Brain pericyte (primary cell): Measurements from ENCODE around the gene ASXL1.

ENCODE experiments used
- DNase-seq: peaks from one replicate; pipeline ENCODE4 v3.0.0-alpha.2; 2012; ENCODE audit warnings: low read depth, low spot score

The ASXL1 gene

GRCh38 chr20:32440069-32440757 lies 82.1 kb downstream of the ASXL1 start:
- DNase-seq = no peak

- DNase-seq = no peak
Measured at GRCh38 chr20:32440758-32441078, 82.6 kb downstream of the ASXL1 start.

GRCh38 chr20:32441638-32442037 lies 83.5 kb downstream of the ASXL1 start:
- no peak for DNase-seq

- no peak for DNase-seq
Measured at GRCh38 chr20:32442630-32443373, 84.7 kb downstream of the ASXL1 start.

GRCh38 chr20:32443386-32443974 lies 85.3 kb downstream of the ASXL1 start:
- no peak for DNase-seq

- no peak for DNase-seq
Measured at GRCh38 chr20:32444474-32445220, 86.5 kb downstream of the ASXL1 start.

GRCh38 chr20:32445539-32446273 lies 87.6 kb downstream of the ASXL1 start:
- DNase-seq = no peak

GRCh38 chr20:32446301-32447100 lies 88.4 kb downstream of the ASXL1 start:
- no peak for DNase-seq

- no peak for DNase-seq
Measured at GRCh38 chr20:32447136-32448027, 89.3 kb downstream of the ASXL1 start.

GRCh38 chr20:32448306-32449056 lies 90.3 kb downstream of the ASXL1 start:
- no peak for DNase-seq

GRCh38 chr20:32449057-32449889 lies 91.1 kb downstream of the ASXL1 start:
- no peak for DNase-seq

- DNase-seq = no peak
Measured at GRCh38 chr20:32449890-32450401, 91.8 kb downstream of the ASXL1 start.

GRCh38 chr20:32450484-32451061 lies 92.4 kb downstream of the ASXL1 start:
- DNase-seq = no peak

- DNase-seq = no peak
Measured at GRCh38 chr20:32451340-32451681, 93.2 kb downstream of the ASXL1 start.

GRCh38 chr20:32451682-32452461 lies 93.7 kb downstream of the ASXL1 start:
- no peak for DNase-seq

- DNase-seq = no peak
Measured at GRCh38 chr20:32452776-32453466, 94.8 kb downstream of the ASXL1 start.
